SW 1271 (cell line): ENCODE data around the gene RAD54L.
"Not testable (repeated sequence)": the region's sequence is repeated elsewhere in the genome, so short reads cannot be mapped to it uniquely, and the experiment has no call there.

Experiments
- DNase-seq, 2 experiments: peaks; one replicate each; lab custom pipeline; 2025; lab: John Stamatoyannopoulos, UW

Gene RAD54L

DNA sequence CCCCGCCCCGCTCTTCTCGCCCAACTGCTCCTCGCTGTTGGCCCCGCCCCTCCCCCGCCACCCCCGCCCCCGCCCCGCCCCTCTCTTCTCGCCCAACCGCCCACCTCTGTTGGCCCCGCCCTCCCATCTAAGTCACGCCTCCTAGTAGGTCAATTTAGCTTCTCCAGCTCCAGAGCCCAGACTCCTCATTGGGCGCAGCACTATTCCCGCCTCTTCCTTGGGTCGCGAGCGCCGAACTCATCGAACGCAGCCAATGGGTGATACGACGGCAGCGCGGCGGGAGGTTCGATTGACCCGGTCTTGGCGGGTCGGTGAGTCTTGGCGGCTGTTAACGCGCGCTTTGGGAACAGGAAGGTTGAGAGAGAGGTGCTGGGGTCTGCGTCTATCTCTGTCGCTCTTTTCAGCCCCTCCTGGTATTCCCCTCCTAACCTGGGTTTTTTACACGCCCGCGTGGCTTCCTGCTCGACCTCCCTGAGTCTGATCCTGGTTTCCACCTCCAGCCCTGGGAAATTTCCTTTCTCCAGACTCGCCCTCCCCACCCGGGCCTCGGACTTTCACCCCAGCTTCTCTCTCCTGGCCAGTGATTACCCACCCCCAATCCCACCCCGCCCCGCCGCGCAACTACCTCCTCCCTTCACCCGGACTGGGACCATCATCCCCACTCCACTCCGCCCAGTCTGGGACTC lies at the start of gene RAD54L:
RAD54L (plus strand) TSS at position 328 of the 686 bp plus-strand sequence. CDS start 643 bp downstream, outside the sequence.
- DNase-seq, result peak; percentile 87 to 95

DNA sequence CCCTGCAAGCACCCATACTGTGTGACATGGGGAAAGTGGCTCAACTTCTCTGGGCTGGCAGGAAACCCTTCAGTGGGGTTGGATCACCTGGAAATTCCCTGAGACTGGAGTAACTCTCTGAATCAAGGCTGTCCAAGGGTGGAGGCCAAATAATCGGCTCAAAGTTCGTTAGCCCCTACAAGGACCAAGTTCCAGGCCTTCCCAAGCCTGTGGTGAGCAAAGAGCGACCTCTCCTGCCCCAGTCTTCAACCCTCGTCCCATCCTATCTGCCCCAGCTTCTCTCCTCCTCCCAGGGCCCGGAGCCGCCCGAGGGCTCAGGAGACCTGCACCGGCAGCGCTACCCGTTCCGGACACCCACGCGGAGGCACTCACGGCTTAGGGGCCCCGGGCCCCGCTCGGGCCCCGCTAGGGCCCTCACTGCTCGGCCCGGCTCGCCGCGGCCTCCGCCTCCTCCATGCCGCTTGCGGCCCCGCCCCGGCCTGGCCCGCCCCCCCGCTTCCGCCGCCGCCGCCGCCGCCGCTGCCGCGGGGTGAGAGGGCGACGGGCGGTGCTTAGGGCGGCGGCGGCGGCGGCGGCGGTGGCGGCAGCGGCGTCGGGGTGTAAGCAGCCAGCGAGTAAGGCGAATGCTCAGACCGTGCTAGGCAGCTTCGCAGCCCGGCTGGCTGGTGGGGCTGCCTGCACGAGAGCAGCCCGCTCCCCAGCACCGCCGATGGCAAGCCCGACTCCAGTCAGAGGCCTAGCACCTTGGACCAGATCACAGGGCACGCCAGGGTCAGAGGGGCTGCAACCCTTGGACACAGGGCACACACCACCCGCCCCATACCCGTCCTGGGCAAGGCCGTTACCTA lies 49.4 kb upstream of the RAD54L start, which contains the start of gene POMGNT1:
POMGNT1 (minus strand) TSS at position 471 of the 848 bp plus-strand sequence. CDS start 613 bp downstream, outside the sequence.
- DNase-seq, result peak in 1 of 2 experiments; percentile 52

GRCh38 chr1:46199233-46199749 lies 48.3 kb upstream of the RAD54L start:
- peak in 1 of 2 experiments; percentile 7 for DNase-seq

DNA sequence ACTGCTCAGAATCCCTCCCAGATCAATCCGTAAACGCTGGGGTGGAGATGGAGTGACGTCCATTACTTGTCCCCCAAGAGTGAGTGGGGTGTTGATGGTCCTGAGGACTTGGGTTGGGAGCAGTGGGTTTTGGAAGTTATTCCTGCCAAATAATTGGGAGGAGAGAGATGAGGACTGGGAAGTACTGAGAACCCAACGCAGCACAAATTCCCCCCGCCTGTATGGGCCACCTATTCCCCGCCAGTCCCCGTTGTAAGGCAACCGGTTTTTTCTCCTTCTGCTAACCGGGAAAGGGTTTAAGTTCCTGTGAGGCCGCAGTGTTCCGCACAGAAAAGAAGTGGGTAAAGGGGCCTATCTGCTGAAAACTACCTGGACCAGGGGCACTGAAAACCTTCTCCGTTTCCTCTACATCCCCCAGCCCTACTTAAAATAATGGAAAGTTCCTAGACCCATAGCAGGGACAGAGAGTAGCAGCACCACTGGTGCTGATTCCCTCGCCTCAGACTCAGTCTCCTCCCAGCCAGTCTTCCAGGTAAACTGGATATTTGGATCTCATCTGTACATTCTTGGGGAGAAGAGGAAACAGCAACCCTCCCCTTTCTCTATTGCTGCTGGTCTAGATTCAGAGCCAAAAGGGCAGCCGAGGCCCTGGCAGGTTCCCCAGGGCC lies 43.7 kb upstream of the RAD54L start:
- DNase-seq, result no peak

DNA sequence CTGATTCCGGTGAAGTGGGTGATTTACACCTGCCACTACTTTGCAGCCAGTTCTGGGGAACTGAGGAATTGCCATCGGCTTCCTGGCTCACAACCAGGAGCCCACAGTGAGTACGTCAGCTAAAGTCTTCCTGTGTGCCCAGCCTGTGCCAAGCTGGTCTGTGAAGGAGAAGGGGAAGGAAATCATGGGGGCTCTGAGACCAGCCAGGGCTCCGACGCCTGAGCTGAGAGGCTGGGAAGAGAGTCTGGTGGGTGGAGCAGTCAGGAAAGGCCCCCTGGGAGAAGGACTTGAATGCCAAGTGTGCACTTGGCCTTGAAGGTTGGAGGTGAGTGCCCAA lies 43.2 kb upstream of the RAD54L start:
- no peak for DNase-seq

DNA sequence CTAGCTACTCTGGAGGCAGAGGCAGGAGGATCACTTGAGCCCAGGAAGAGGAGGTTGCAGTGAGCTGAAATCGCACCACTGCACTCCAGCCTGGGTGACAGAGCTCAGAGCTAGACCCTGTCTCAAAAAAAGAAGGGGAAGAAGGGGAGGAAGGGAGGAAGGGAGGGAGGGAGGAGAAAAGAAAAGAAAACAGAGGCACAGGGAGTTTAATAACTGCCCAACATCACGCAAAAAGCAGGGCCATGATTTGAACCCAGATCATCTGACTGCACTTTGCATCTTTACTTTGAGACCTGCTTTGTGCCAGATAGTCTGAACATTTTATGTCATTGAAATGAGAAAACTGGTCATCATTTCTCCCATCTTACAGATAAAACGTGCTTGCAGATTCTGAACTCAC lies 42.4 kb upstream of the RAD54L start:
- DNase-seq, result no peak

- DNase-seq, result no peak
These were observed 41.8 kb upstream of the RAD54L start for GRCh38 chr1:46205791-46206190.

- DNase-seq, result no peak
These were observed 41.2 kb upstream of the RAD54L start for GRCh38 chr1:46206399-46206798.

DNA sequence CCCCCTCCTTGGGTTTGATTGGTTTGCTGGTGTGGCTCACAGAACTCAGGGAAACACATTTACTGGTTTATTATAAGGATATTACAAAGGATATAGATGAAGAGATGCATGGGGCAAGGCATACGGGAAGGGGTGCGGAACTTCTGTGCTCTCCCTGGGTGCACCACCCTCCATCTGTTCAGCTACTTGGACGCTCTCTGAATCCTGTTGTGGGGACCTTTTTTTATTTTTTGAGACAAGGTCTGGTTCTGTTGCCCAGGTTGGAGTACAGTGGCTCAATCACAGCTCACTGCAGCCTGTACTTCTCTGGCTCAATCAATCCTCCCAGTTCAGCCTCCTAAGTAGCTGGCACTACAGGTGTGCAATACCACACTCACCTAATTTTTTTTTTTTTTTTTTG lies 37.0 kb upstream of the RAD54L start:
- DNase-seq, result no peak

- DNase-seq, result no peak
These were observed 36.5 kb upstream of the RAD54L start for GRCh38 chr1:46211051-46211450.

DNA sequence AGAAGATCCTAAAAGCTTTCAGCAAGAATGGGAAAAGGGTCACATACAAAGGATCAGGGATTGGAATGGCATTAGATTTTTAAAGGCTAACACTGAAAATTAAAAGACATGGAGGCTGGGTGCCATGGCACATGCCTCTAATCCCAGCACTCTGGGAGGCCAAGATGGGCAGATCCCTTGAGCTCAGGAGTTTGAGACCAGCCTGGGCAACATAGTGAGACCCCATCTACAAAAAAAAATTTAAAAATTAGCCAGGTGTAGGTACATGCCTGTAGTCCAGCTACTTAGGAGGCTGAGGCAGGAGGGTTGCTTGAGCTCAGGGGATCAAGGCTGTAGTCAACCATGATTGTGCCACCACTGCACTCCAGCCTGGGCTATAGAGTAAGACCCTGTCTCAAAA lies 32.1 kb upstream of the RAD54L start:
- DNase-seq, result no peak

- no peak for DNase-seq
These were observed 29.1 kb upstream of the RAD54L start for GRCh38 chr1:46218443-46218842.

DNA sequence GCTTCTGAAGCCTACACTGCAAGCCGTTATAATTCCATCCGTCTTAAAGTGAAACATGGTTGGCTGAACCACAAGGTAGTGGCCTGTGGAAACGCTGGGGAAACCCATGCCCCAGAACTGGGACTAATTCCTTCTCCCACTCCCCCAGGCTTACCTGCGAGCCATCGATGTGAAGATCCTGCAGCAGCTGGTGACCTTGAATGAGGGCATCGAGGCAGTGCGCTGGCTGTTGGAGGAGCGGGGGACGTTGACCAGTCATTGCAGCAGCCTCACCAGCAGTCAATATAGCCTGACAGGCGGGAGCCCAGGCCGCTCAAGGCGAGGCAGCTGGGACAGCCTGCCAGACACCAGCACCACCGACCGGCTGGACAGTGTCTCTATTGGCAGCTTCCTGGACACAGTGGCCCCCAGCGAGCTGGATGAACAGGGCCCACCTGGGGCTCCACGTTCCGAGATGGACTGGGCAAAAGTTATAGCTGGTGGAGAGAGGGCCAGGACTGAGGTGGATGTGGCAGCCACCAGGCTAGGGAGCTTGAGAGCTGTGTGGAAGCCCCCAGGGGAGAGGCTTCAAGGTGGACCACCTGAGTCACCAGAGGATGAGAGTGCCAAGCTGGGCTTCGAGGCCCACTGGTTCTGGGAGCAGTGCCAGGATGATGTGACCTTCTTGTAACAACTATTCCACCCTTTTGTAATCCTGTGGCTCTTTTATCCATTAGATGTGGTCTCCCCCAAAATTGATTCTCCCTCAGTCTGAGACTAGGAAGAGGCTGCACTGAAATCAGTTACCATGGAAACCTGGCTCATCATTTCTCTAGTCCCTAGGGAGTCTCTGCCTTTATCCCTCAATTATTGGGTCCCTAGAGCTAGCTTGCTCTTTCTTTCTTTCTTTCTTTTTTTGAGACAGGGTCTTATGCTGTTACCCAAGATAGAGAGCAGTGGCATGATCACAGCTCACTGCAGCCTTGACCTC lies 27.7 kb upstream of the RAD54L start:
- DNase-seq, result no peak

- DNase-seq, result no peak
These were observed 26.8 kb upstream of the RAD54L start for GRCh38 chr1:46220808-46221207.

GRCh38 chr1:46221749-46222148 lies 25.8 kb upstream of the RAD54L start:
- no peak for DNase-seq

- not testable (repeated sequence) for DNase-seq
These were observed 24.5 kb upstream of the RAD54L start for GRCh38 chr1:46223055-46223454.

- peak; percentile 58 to 80 for DNase-seq
These were observed 24.1 kb upstream of the RAD54L start for GRCh38 chr1:46223472-46223943.

- no peak for DNase-seq
These were observed 22.6 kb upstream of the RAD54L start for GRCh38 chr1:46224966-46225365.

DNA sequence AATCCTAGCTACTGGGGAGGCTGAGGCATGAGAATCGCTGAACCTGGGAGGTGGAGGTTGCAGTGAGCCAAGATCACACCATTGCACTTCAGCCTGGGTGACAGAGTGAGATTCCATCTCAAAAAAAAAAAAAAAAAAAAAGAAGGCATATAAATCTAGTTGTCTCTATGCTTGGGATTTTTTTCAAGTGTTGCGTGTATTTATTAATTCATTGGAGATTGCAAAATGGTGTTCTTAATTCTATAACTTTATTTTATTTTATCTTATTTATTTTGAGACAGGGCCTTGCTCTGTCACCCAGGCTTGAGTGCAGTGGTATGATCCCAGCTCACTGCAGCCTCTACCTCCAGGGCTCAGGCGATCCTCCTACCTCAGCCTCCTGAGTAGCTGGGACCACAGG lies 16.3 kb upstream of the RAD54L start:
- not testable (repeated sequence) for DNase-seq

DNA sequence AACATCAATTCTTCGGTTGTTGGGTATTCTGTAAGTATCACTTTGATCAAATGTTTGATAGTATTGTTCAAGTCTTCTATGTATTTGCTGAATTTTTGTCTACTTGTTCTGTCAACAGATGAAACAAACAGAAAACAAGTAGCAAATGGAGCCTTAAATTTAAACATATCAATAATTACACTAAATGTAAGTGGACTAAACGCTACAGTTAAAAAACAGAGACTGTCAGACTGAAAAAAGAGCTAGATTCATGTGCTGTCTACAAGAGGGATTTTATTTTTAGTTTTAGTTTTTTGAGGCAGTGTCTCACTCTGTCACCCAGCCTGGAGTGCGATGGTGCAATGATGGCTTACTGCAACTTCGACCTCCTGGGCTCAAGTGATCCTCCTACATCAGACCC lies 10.7 kb upstream of the RAD54L start:
- DNase-seq, result no peak

GRCh38 chr1:46238865-46239264 lies 8.7 kb upstream of the RAD54L start:
- not testable (repeated sequence) for DNase-seq
